Central memory CD8-positive, alpha-beta T cell (primary cell): ENCODE data around the gene LMAN1L.

ENCODE experiments used
- ATAC-seq: fragments of 150-1000 bp; cut with Tn5 transposase; replicated peaks from 2 replicates; pipeline ENCODE4 v1.10.0; 2022; ENCODE audit warnings: mild to moderate bottlenecking, moderate FRiP score, moderate number of reproducible peaks; ENCODE audit not compliant: poor library complexity, severe bottlenecking; ENCODE audit errors: extremely low read depth
- DNase-seq, 2 donors: peaks; one replicate each; pipeline ENCODE4 v3.0.0; 2021; ENCODE audit warnings: low spot score in 2 of 2
- H3K27ac Mint-ChIP-seq: one replicate; pipeline ENCODE4 v1.8.0; 2022; ENCODE audit warnings: low read depth, mild to moderate bottlenecking, moderate library complexity, mixed read lengths
- H3K27me3 Mint-ChIP-seq: one replicate; pipeline ENCODE4 v1.8.0; 2022; ENCODE audit warnings: mixed read lengths
- H3K36me3 Mint-ChIP-seq: one replicate; pipeline ENCODE4 v1.8.0; 2022; ENCODE audit warnings: mild to moderate bottlenecking, moderate library complexity, mixed read lengths; ENCODE audit not compliant: insufficient read depth
- H3K4me1 Mint-ChIP-seq: one replicate; pipeline ENCODE4 v1.8.0; 2022; ENCODE audit warnings: mixed read lengths
- H3K4me3 Mint-ChIP-seq: one replicate; pipeline ENCODE4 v1.8.0; 2022; ENCODE audit warnings: mild to moderate bottlenecking, moderate library complexity, mixed read lengths
- H3K9me3 Mint-ChIP-seq: one replicate; pipeline ENCODE4 v1.8.0; 2022; ENCODE audit warnings: mixed read lengths

Gene LMAN1L

DNA sequence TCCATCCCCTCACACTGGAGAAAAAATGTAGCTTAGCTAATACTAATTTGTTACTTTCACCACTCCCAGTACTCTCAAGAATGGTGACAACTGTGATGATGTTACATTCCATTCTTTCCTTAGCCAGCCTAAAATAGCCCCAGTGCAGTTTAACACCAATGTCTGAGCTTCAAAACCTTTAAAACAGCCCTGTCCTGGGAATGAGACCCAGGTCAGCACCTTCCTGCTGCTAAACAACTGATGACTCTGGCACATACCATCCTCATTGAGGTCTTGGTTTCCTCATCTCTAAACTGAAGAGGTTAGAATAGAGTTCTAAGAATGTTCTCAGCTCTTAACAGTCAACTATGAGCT is 56.7 kb downstream of the LMAN1L start:
- H3K4me1 Mint-ChIP-seq, result peaks cover 76% of the 10 kb centered on the region
- peak overlapping the region; percentile 100 for H3K4me3 Mint-ChIP-seq
- H3K27me3 Mint-ChIP-seq, result no peaks in the 10 kb centered on the region
- peak overlapping the region; percentile 80 for H3K27ac Mint-ChIP-seq
- H3K9me3 Mint-ChIP-seq, result no peaks in the 10 kb centered on the region
- ATAC-seq (no peak), DNase-seq (no peak)
- H3K36me3 Mint-ChIP-seq, result peaks cover 35% of the 10 kb centered on the region

DNA sequence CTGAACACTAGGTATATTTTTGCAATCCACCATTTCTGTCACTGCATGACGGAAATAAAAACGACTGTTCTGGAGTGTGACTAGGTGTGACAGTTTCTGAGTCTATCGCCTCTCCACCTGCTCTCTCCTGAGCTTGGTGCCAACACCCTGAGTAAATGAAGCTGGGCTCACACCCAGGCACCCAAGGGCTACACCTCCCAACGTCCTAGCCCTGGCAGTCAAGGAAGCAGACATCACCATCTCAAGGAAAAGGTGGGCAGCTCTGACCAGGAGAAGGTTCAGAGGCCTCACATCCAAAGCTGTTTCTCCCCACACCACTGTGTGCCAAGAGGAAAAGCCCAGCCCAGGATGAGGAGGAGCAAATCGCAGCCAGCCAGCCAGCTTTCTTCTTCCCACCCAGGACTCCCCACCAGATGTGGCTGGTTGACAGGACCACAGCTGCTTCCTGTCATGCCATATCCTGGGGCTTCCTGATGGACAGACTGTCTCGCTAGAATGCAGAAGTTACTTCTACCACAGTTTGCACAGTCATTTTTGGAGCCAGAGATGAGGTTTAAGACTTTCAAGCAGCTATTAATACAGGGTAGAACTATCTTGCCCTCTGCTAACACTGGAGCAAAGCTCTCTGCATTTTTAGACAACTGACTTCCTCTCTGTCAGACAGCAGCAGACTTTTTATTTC is 57.2 kb downstream of the LMAN1L start:
- H3K36me3 Mint-ChIP-seq, result peaks cover 31% of the 10 kb centered on the region
- H3K27ac Mint-ChIP-seq, result peak overlapping the region; percentile 80
- H3K4me3 Mint-ChIP-seq, result peak overlapping the region; percentile 100
- DNase-seq (no peak), ATAC-seq (peak; percentile 39)
- peaks cover 72% of the 10 kb centered on the region for H3K4me1 Mint-ChIP-seq
- no peaks in the 10 kb centered on the region for H3K9me3 Mint-ChIP-seq
- H3K27me3 Mint-ChIP-seq, result no peaks in the 10 kb centered on the region

DNA sequence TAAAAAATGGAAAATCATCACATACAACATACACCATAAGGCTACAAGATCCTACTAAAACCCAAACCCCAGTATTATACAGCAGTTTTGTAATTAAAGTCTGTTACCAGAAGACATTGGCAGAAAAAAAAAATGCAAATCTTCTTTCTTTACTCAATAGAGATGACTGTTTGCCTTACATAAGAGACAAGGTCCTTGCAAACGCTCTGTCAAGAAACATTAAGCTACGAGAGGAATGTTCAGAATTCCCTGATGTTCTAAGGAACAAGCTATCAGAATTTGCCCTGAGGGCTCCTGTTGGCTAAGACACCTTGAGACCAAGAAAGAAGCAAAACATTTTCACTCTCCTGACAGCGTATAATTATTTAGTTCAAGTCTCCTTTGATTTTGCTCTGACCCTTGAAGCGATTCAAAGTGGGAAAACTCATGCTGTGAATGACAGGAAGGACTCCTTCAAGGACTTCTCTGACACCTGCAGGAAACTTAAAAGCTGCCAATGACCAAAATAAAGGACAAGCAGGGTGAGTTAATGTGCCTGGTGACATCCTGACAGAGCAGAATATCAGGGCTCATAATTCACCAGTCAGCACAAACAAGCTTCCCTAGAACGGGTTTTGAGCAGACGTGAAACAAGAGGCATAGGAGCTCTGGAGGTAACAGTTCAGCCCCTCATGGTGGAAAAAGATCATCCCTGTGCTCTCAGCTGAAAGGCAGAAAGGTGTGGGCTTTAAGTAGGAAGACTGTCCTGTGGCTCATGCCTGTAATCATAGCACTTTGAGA is 58.0 kb downstream of the LMAN1L start:
- no peaks in the 10 kb centered on the region for H3K9me3 Mint-ChIP-seq
- H3K27me3 Mint-ChIP-seq, result no peaks in the 10 kb centered on the region
- peaks cover 28% of the 10 kb centered on the region for H3K36me3 Mint-ChIP-seq
- peak overlapping the region; percentile 100 for H3K4me3 Mint-ChIP-seq
- no peak for ATAC-seq
- H3K4me1 Mint-ChIP-seq, result peaks cover 66% of the 10 kb centered on the region
- H3K27ac Mint-ChIP-seq, result peak overlapping the region; percentile 80
- DNase-seq, result no peak

GRCh38 chr15:74872702-74873035 is 60.0 kb downstream of the LMAN1L start:
- ATAC-seq, result no peak
- peaks cover 51% of the 10 kb centered on the region for H3K4me1 Mint-ChIP-seq
- no peaks in the 10 kb centered on the region for H3K27me3 Mint-ChIP-seq
- DNase-seq, result no peak
- H3K9me3 Mint-ChIP-seq, result no peaks in the 10 kb centered on the region
- peaks cover 18% of the 10 kb centered on the region for H3K36me3 Mint-ChIP-seq
- peak overlapping the region; percentile 100 for H3K27ac Mint-ChIP-seq
- H3K4me3 Mint-ChIP-seq, result peak overlapping the region; percentile 100

DNA sequence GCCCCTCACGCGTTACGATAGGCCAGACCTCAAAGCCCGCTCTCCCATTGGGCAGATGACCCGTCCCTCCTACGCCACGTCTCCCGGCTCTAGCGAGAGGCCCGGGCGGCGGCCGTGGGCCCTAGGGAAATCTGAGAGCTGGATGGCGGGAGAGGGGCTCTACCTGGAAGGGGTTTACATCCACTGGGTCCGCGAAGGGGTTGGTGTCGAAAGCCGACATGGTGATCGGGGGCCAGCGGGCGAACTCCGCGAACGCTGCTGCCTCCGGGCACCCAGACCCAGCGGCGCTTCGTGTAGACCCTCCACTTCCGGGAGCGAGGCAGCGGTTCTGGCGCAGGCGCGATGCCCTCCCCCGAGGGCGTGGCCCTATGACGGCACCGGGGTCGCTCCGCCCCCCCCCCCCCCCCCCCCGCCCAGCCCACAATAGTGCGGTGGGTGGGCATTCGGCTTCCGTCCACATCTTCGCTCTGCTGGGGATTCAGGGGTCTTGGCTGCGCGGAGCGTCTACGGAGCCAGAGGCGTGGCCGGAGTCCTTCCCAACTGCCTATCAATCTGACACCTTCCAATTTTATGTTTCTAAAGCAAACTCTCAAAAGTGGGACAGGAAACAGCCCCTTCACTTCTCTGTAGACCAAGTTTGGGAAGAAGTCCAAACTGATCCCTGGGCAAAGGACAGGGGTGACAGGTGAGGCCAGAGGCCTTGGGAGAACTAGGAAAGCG is 60.6 kb downstream of the LMAN1L start, which contains the start of gene SCAMP2:
TSS of gene SCAMP2 (minus strand) at position 330 of the 720 bp plus-strand sequence. CDS start at position 220, 110 bp downstream.
- Mint-ChIP-seq H3K4me1 (peaks cover 46% of the 10 kb centered on the region), H3K27me3 (no peaks in the 10 kb centered on the region), H3K4me3 (peak within 1 kb of the TSS; percentile 100), H3K36me3 (peaks cover 14% of the 10 kb centered on the region), H3K27ac (peak within 1 kb of the TSS; percentile 100), H3K9me3 (no peaks in the 10 kb centered on the region)
- ATAC-seq (peak; percentile 90), DNase-seq (peak; percentile 88)

DNA sequence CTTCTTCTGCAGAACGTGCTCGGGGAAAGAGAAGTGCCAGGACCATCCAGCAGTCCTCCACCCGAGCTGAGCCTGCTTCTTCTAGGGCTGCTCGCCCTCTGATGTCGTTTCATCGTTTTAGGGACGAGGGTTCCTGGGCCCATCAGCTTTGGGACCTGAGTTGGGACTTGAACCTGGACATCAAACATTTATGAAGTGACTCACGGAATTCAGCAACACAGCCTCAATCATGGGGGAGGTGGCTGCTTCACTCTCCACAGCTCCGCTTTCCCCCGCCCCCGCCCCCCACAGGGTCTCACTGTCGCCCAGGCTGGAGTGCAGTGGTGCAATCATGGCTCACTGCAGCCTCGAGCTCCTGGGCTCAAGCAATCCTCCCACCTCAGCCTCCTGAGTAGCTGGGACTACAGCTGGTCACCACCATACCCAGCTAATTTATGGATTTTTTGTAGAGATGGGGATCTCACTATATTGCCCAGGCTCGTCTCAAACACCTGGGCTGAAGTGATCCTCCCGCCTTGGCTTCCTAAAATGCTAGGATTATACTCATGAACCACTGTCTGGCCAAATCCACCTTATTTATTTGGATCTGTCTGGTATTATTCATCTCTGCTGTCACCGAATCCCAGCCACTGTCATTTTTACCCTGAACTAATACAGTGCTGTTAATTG is 61.3 kb downstream of the LMAN1L start:
- peaks cover 14% of the 10 kb centered on the region for H3K36me3 Mint-ChIP-seq
- ATAC-seq, result no peak
- H3K4me3 Mint-ChIP-seq, result peak overlapping the region; percentile 100
- no peaks in the 10 kb centered on the region for H3K9me3 Mint-ChIP-seq
- H3K27me3 Mint-ChIP-seq, result no peaks in the 10 kb centered on the region
- peak overlapping the region; percentile 100 for H3K27ac Mint-ChIP-seq
- H3K4me1 Mint-ChIP-seq, result peaks cover 39% of the 10 kb centered on the region
- DNase-seq, result no peak
